Measurements from ENCODE around the gene STKLD1. TPM values are rescaled to one million over a fixed set of nuclear protein-coding genes. Genes with fewer than 3 reads are reported as not detected.
"Not testable (repeated sequence)": the region's sequence is repeated elsewhere in the genome, so short reads cannot be mapped to it uniquely, and the experiment has no call there.

Gene STKLD1
- polyA plus RNA-seq, 10 donors: 0.87 to 2.1 (median 1.6) TPM

DNA sequence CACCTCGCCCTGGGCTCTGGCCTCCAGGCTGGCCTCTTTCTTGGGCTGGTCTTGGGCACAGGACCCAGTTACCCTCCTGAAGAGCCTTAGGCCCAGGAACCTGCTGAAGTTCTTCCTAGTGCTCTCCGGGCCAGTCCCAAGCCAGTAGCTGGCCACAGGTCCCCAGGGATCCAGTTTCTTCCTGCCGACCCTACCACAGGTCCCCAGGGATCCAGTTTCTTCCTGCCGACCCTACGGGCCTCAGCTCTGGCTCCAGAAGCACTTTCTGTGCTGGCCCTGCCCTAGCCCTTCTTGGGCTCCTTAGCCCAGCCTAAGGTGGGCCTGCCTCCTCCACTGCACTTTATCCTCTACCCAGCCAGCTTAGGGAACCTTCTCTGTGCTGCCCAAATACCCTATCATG, 65.4 kb downstream of the STKLD1 start:
- no peak for DNase-seq

DNA sequence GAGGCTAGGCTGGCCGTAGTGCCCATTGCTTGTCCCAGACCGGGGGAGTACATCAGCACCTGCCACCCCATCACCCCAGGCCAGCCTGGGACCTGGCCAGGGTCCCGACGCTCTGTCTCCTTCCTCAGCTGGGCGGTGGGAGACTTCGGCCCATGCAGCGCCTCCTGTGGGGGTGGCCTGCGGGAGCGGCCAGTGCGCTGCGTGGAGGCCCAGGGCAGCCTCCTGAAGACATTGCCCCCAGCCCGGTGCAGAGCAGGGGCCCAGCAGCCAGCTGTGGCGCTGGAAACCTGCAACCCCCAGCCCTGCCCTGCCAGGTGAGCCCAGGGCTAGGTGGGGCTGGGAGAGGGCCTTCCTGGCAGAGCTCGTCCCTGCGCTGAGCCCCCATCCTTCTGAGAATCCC, 67.1 kb downstream of the STKLD1 start:
- DNase-seq: no peak

GRCh38 chr9:133443982-133444381, 67.8 kb downstream of the STKLD1 start:
- DNase-seq: no peak

- DNase-seq: no peak
These were observed 69.3 kb downstream of the STKLD1 start for GRCh38 chr9:133445293-133445969.

DNA sequence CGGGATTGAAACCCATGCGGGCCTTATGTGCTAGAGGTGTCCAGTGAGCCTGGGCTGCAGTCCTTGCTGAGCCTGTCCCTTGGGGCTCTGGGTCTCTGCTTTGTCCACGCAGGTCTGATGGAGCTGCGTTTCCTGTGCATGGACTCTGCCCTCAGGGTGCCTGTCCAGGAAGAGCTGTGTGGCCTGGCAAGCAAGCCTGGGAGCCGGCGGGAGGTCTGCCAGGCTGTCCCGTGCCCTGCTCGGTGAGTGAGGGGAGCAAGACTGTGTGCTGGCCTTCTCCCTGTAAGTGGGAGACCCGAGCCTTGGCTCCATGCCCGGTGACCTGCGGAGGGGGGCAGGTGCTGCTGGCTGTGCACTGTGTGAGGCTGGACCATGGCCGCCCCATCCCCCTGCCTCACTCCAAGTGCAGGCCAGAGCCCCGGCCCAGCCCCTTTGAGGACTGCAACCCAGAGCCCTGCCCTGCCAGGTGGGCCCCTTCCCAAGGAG, 72.4 kb downstream of the STKLD1 start:
- no peak for DNase-seq

GRCh38 chr9:133449760-133450159, 73.6 kb downstream of the STKLD1 start:
- DNase-seq: no peak

GRCh38 chr9:133451865-133452264, 75.7 kb downstream of the STKLD1 start:
- not testable (repeated sequence) for DNase-seq

DNA sequence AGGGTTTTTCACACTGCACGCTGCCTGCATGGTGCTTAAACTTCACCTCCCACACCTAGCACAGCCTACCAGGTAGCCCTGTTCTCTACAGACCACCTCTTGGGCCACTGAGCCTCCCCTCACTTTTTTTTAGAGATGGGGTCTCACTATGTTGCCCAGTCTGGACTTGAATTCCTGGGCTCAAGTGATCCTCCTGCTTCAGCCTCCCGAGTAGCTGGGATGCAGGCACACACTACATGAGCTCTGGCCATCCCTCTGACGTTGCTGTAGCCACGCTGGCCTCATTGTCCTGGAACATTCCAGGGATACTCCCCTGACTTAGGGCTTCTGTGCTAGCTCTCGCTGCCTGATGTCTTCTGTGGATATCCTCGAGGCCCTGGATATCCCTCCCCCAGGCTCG, 76.4 kb downstream of the STKLD1 start:
- DNase-seq: no peak

DNA sequence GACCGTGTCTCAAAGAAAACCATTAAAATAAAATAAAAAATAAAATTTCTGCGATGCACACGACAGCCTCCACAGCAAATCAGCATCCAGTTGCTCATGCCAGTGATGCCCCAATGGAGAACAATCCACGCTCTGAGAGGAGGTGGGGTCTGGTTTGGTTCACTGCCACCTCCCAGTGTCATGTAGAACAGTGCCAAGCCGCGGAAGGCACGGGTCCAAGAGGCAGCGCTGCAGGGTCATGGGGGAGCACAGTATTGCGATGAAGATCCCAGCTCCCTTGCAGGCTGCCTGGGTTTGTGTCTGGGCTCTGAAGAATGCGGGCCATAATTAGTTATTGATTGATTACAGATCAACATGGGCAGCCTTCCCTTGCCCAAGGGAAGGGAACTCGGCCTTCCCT, 77.5 kb downstream of the STKLD1 start:
- DNase-seq: no peak

- no peak for DNase-seq
These were observed 78.2 kb downstream of the STKLD1 start for GRCh38 chr9:133454325-133454724.

- DNase-seq: no peak
These were observed 78.9 kb downstream of the STKLD1 start for GRCh38 chr9:133454943-133455673.

Other genes starting within 250 kb of the STKLD1 start
- 1 to 10 TPM; 2.5 to 5.9 (median 3.9) TPM for gene GBGT1, start 212.5 kb upstream of the STKLD1 start, polyA plus RNA-seq (ENCODE audit: insufficient read length in 10 of 10)
- not detected for gene OBP2B, start 167.1 kb upstream of the STKLD1 start, polyA plus RNA-seq (ENCODE audit: insufficient read length in 10 of 10)
- 1 to 10 TPM in 8 of 10 donors, under 1 TPM in 2; 0.31 to 4.5 (median 1.9) TPM for gene ABO, start 101.2 kb upstream of the STKLD1 start, polyA plus RNA-seq (ENCODE audit: insufficient read length in 10 of 10)
- gene SURF6, start 40.2 kb upstream of the STKLD1 start, polyA plus RNA-seq (ENCODE audit: insufficient read length in 10 of 10): 10 to 100 TPM; 15.9 to 25.7 (median 19.3) TPM
- gene MED22, start 28.2 kb upstream of the STKLD1 start, polyA plus RNA-seq (ENCODE audit: insufficient read length in 10 of 10): 10 to 100 TPM; 18.3 to 24.6 (median 21.5) TPM
- gene RPL7A, start 28.1 kb upstream of the STKLD1 start, polyA plus RNA-seq (ENCODE audit: insufficient read length in 10 of 10): 1,000 to 10,000 TPM; 1,848 to 2,831 (median 2,454) TPM
- 10 to 100 TPM; 22.7 to 37.5 (median 29.5) TPM for gene SURF1, start 19.9 kb upstream of the STKLD1 start, polyA plus RNA-seq (ENCODE audit: insufficient read length in 10 of 10)
- 10 to 100 TPM in 7 of 10 donors, 1 to 10 TPM in 3; 7.5 to 15.1 (median 12.1) TPM for gene SURF2, start 19.8 kb upstream of the STKLD1 start, polyA plus RNA-seq (ENCODE audit: insufficient read length in 10 of 10)
- 100 to 1,000 TPM in 8 of 10 donors, 10 to 100 TPM in 2; 93.7 to 145 (median 104) TPM for gene SURF4, start 306 bp upstream of the STKLD1 start, polyA plus RNA-seq (ENCODE audit: insufficient read length in 10 of 10)
- 10 to 100 TPM; 27.8 to 35.3 (median 32.1) TPM for gene REXO4, start 41.6 kb downstream of the STKLD1 start, polyA plus RNA-seq (ENCODE audit: insufficient read length in 10 of 10)
- 1 to 10 TPM; 3.8 to 8.6 (median 5.9) TPM for gene ADAMTS13, start 46.0 kb downstream of the STKLD1 start, polyA plus RNA-seq (ENCODE audit: insufficient read length in 10 of 10)
- 10 to 100 TPM; 10.5 to 17.7 (median 13.8) TPM for gene CACFD1, start 83.6 kb downstream of the STKLD1 start, polyA plus RNA-seq (ENCODE audit: insufficient read length in 10 of 10)
- gene SLC2A6, start 102.7 kb downstream of the STKLD1 start, polyA plus RNA-seq (ENCODE audit: insufficient read length in 10 of 10): 1 to 10 TPM in 5 of 10 donors, under 1 TPM in 5; 0.76 to 1.5 (median 1.00) TPM
- 10 to 100 TPM; 39.8 to 75.9 (median 49.5) TPM for gene MYMK, start 148.6 kb downstream of the STKLD1 start, polyA plus RNA-seq (ENCODE audit: insufficient read length in 10 of 10)
- 1 to 10 TPM; 1.7 to 6.9 (median 3.5) TPM for gene ADAMTSL2, start 158.3 kb downstream of the STKLD1 start, polyA plus RNA-seq (ENCODE audit: insufficient read length in 10 of 10)
- under 1 TPM in 2 of 10 donors, not detected in 8; 0.25 to 0.31 TPM for gene FAM163B, start 233.0 kb downstream of the STKLD1 start, polyA plus RNA-seq (ENCODE audit: insufficient read length in 10 of 10)